ENCODE measurements around the gene IL34.

DNA sequence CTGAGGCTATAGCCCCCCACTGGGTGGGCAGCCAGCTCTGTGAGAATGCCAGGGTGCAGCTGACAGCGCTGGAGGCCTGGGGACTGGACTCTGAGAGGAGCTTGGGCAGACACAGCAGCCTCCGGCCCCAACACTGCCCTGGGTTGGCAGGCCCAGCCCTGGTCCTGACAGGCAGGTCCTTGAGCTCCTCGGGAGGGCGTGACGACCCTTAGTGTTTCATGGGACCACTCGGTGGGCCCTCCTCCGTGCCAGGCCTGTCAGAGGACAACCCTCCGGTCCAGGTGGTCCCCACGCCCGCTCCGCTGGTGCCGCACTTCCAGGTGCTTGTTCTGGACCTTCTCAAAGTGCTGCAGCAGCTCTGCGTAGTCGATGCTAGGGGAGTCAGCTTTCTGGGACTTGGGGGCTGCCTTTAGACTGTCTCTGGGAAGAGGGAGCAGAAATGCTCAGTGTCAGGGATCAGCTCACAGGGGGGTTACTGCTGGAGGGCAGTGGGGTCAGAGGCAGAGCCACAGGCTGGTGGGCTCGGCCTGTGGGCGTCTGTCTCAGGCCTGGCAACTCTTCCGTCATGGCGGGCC lies 41.4 kb downstream of the IL34 start:
- TF ChIP-seq, protein P1, sequence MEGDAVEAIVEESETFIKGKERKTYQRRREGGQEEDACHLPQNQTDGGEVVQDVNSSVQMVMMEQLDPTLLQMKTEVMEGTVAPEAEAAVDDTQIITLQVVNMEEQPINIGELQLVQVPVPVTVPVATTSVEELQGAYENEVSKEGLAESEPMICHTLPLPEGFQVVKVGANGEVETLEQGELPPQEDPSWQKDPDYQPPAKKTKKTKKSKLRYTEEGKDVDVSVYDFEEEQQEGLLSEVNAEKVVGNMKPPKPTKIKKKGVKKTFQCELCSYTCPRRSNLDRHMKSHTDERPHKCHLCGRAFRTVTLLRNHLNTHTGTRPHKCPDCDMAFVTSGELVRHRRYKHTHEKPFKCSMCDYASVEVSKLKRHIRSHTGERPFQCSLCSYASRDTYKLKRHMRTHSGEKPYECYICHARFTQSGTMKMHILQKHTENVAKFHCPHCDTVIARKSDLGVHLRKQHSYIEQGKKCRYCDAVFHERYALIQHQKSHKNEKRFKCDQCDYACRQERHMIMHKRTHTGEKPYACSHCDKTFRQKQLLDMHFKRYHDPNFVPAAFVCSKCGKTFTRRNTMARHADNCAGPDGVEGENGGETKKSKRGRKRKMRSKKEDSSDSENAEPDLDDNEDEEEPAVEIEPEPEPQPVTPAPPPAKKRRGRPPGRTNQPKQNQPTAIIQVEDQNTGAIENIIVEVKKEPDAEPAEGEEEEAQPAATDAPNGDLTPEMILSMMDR (IDR thresholded peaks at IDR 0.05; ENCODE audit: low read depth, low read length) = no peak
- TF ChIP-seq EZH2phosphoT487 (IDR thresholded peaks at IDR 0.05; ENCODE audit: low read depth) = no peak
